ENCODE results near the gene PDE3A.

Gene PDE3A

GRCh38 chr12:20716985-20717384 is 348.6 kb downstream of the PDE3A start:
- H3K4me3 ChIP-seq (ENCODE audit: low read depth, low read length), result no peak overlapping the region
- no peak for DNase-seq (ENCODE audit: low read depth)
- no peak for TF ChIP-seq CTCF (conservative IDR thresholded peaks at IDR 0.05; ENCODE audit: low read depth, low read length)

- no peak for DNase-seq (ENCODE audit: low read depth)
- TF ChIP-seq CTCF (conservative IDR thresholded peaks at IDR 0.05; ENCODE audit: low read depth, low read length), result no peak
- H3K4me3 ChIP-seq (ENCODE audit: low read depth, low read length), result no peak overlapping the region
Measured at GRCh38 chr12:20718294-20718693, 350.0 kb downstream of the PDE3A start.

GRCh38 chr12:20722142-20722541 is 353.8 kb downstream of the PDE3A start:
- no peak for DNase-seq (ENCODE audit: low read depth)
- no peak for TF ChIP-seq CTCF (conservative IDR thresholded peaks at IDR 0.05; ENCODE audit: low read depth, low read length)
- no peak overlapping the region for H3K4me3 ChIP-seq (ENCODE audit: low read depth, low read length)

- H3K4me3 ChIP-seq (ENCODE audit: low read depth, low read length), result no peak overlapping the region
- no peak for TF ChIP-seq CTCF (conservative IDR thresholded peaks at IDR 0.05; ENCODE audit: low read depth, low read length)
- DNase-seq (ENCODE audit: low read depth), result no peak
Measured at GRCh38 chr12:20731274-20731673, 362.9 kb downstream of the PDE3A start.
